ENCODE data around the gene CDH4. TPM values are rescaled to one million over a fixed set of nuclear protein-coding genes. Genes with fewer than 3 reads are reported as not detected.

CDH4 gene
- total and polyA plus RNA-seq, 7 donors: under 0.01 to 0.06 TPM; not detected in 5

- TF ChIP-seq POLR2A (IDR thresholded peaks at IDR 0.05) (no peak), EP300 (IDR thresholded peaks at IDR 0.05) (no peak), POLR2AphosphoS5 (IDR thresholded peaks at IDR 0.05) (no peak)
- no peaks in the 10 kb centered on the region for H3K9me3 ChIP-seq
- peaks cover 0 to 26% (median 0%) of the 10 kb centered on the region in 3 donors for H3K27me3 ChIP-seq
- no peaks in the 10 kb centered on the region for H3K36me3 ChIP-seq
- H3K4me1 ChIP-seq: no peaks in the 10 kb centered on the region
- H3K4me3 ChIP-seq: no peak overlapping the region
- H3K27ac ChIP-seq: no peak overlapping the region
- 85 to 88% methylated on average over 12 of the region's 12 CpGs for WGBS, 2 donors
- no peak for DNase-seq
- intact Hi-C loops (cut with DNase I): no loop called here
Measured at GRCh38 chr20:61864481-61864880, 612.4 kb downstream of the CDH4 start.

- peaks cover 0 to 26% (median 0%) of the 10 kb centered on the region in 3 donors for H3K27me3 ChIP-seq
- TF ChIP-seq POLR2A (IDR thresholded peaks at IDR 0.05) (no peak), POLR2AphosphoS5 (IDR thresholded peaks at IDR 0.05) (no peak), CTCF (IDR thresholded peaks at IDR 0.05) (no peak), EP300 (IDR thresholded peaks at IDR 0.05) (no peak)
- no peak overlapping the region for H3K27ac ChIP-seq
- WGBS, 2 donors: 39 to 75% methylated on average over 1 of the region's 1 CpG
- no peaks in the 10 kb centered on the region for H3K36me3 ChIP-seq
- DNase-seq: no peak
- H3K4me3 ChIP-seq: no peak overlapping the region
- no peaks in the 10 kb centered on the region for H3K4me1 ChIP-seq
- intact Hi-C loops (cut with DNase I): no loop called here
- H3K9me3 ChIP-seq: no peaks in the 10 kb centered on the region
Measured at GRCh38 chr20:61865353-61865752, 613.3 kb downstream of the CDH4 start.

- H3K9me3 ChIP-seq: no peaks in the 10 kb centered on the region
- WGBS, 2 donors: 71 to 78% methylated on average over 5 of the region's 5 CpGs
- H3K27me3 ChIP-seq: peaks cover 0 to 26% (median 0%) of the 10 kb centered on the region in 3 donors
- H3K36me3 ChIP-seq: no peaks in the 10 kb centered on the region
- H3K4me1 ChIP-seq: no peaks in the 10 kb centered on the region
- TF ChIP-seq CTCF (IDR thresholded peaks at IDR 0.05): no peak
- TF ChIP-seq EP300 (IDR thresholded peaks at IDR 0.05): no peak
- TF ChIP-seq POLR2AphosphoS5 (IDR thresholded peaks at IDR 0.05): no peak
- no peak for TF ChIP-seq POLR2A (IDR thresholded peaks at IDR 0.05)
- no peak for DNase-seq
- no peak overlapping the region for H3K4me3 ChIP-seq
- H3K27ac ChIP-seq: no peak overlapping the region
- intact Hi-C loops (cut with DNase I): no loop called here
Measured at GRCh38 chr20:61866165-61866564, 614.1 kb downstream of the CDH4 start.

GRCh38 chr20:61868006-61868405, 615.9 kb downstream of the CDH4 start:
- no peak for TF ChIP-seq EP300 (IDR thresholded peaks at IDR 0.05)
- TF ChIP-seq CTCF (IDR thresholded peaks at IDR 0.05): no peak
- TF ChIP-seq POLR2AphosphoS5 (IDR thresholded peaks at IDR 0.05): no peak
- no peak for TF ChIP-seq POLR2A (IDR thresholded peaks at IDR 0.05)
- DNase-seq: no peak
- intact Hi-C loops (cut with DNase I): no loop called here
- no peaks in the 10 kb centered on the region for H3K36me3 ChIP-seq
- H3K9me3 ChIP-seq: peaks cover 0 to 5% (median 0%) of the 10 kb centered on the region in 4 donors
- no peak overlapping the region for H3K27ac ChIP-seq
- no peak overlapping the region for H3K4me3 ChIP-seq
- no peaks in the 10 kb centered on the region for H3K4me1 ChIP-seq
- peaks cover 0 to 26% (median 0%) of the 10 kb centered on the region in 3 donors for H3K27me3 ChIP-seq
- 80 to 92% methylated on average over 13 of the region's 13 CpGs for WGBS, 2 donors

GRCh38 chr20:61868466-61869090, 616.5 kb downstream of the CDH4 start:
- H3K36me3 ChIP-seq: no peaks in the 10 kb centered on the region
- 60 to 88% methylated on average over 13 of the region's 13 CpGs for WGBS, 2 donors
- H3K4me1 ChIP-seq: no peaks in the 10 kb centered on the region
- intact Hi-C loops (cut with DNase I): no loop called here
- no peak for TF ChIP-seq EP300 (IDR thresholded peaks at IDR 0.05)
- no peak for TF ChIP-seq POLR2A (IDR thresholded peaks at IDR 0.05)
- no peak for TF ChIP-seq CTCF (IDR thresholded peaks at IDR 0.05)
- no peak for TF ChIP-seq POLR2AphosphoS5 (IDR thresholded peaks at IDR 0.05)
- H3K4me3 ChIP-seq: no peak overlapping the region
- H3K9me3 ChIP-seq: peaks cover 0 to 5% (median 0%) of the 10 kb centered on the region in 4 donors
- H3K27me3 ChIP-seq: peaks cover 0 to 23% (median 0%) of the 10 kb centered on the region in 3 donors
- no peak for DNase-seq
- H3K27ac ChIP-seq: no peak overlapping the region

Data from sigmoid colon (tissue), 7 donors.